Epithelial cell of esophagus (primary cell): ENCODE results near the gene SAMD9L.

Experiments
- DNase-seq: peaks from one replicate; pipeline ENCODE4 v3.0.0; 2010; ENCODE audit warnings: low read depth
- H3K4me3 ChIP-seq: 2 replicates; pipeline ENCODE4 v1.5.1; 2011; ENCODE audit warnings: mild to moderate bottlenecking, low read length, control low read depth
- CTCF ChIP-seq: IDR thresholded peaks from 2 replicates; pipeline ENCODE4 v1.5.1; 2011; ENCODE audit warnings: low read depth, mild to moderate bottlenecking, low read length, control low read depth, inconsistent platforms; ENCODE audit not compliant: insufficient read depth; ENCODE audit errors: missing control alignments

Gene SAMD9L

GRCh38 chr7:93161181-93161762, 13.1 kb upstream of the SAMD9L start:
- H3K4me3 ChIP-seq: no peak overlapping the region
- no peak for DNase-seq
- TF ChIP-seq CTCF: no peak

- TF ChIP-seq CTCF: no peak
- DNase-seq: no peak
- no peak overlapping the region for H3K4me3 ChIP-seq
Measured at GRCh38 chr7:93160410-93160809, 12.2 kb upstream of the SAMD9L start.

GRCh38 chr7:93159490-93159889, 11.3 kb upstream of the SAMD9L start:
- DNase-seq: no peak
- no peak overlapping the region for H3K4me3 ChIP-seq
- no peak for TF ChIP-seq CTCF

GRCh38 chr7:93156884-93157283, 8.7 kb upstream of the SAMD9L start:
- no peak for DNase-seq
- no peak overlapping the region for H3K4me3 ChIP-seq
- TF ChIP-seq CTCF: no peak

GRCh38 chr7:93150200-93150835, 2.1 kb upstream of the SAMD9L start:
- H3K4me3 ChIP-seq: no peak overlapping the region
- DNase-seq: peak; percentile 49
- TF ChIP-seq CTCF: no peak

- H3K4me3 ChIP-seq: no peak overlapping the region
- no peak for DNase-seq
- TF ChIP-seq CTCF: no peak
Measured at GRCh38 chr7:93148727-93149126, 542 bp upstream of the SAMD9L start.

- peak overlapping the region; percentile 0 for H3K4me3 ChIP-seq
- peak; percentile 21 for DNase-seq
- TF ChIP-seq CTCF: no peak
Measured at GRCh38 chr7:93147363-93147762, 822 bp downstream of the SAMD9L start.
